ENCODE data around the gene ABL1.

The ABL1 gene

GRCh38 chr9:130897105-130897751 is 62.2 kb downstream of the ABL1 start:
- TF ChIP-seq, protein P1, sequence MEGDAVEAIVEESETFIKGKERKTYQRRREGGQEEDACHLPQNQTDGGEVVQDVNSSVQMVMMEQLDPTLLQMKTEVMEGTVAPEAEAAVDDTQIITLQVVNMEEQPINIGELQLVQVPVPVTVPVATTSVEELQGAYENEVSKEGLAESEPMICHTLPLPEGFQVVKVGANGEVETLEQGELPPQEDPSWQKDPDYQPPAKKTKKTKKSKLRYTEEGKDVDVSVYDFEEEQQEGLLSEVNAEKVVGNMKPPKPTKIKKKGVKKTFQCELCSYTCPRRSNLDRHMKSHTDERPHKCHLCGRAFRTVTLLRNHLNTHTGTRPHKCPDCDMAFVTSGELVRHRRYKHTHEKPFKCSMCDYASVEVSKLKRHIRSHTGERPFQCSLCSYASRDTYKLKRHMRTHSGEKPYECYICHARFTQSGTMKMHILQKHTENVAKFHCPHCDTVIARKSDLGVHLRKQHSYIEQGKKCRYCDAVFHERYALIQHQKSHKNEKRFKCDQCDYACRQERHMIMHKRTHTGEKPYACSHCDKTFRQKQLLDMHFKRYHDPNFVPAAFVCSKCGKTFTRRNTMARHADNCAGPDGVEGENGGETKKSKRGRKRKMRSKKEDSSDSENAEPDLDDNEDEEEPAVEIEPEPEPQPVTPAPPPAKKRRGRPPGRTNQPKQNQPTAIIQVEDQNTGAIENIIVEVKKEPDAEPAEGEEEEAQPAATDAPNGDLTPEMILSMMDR (IDR thresholded peaks at IDR 0.05; ENCODE audit: insufficient read depth, low read length, poor library complexity, severe bottlenecking): no peak
- DNase-seq (ENCODE audit: extremely low read depth, insufficient read length): no peak
- Histone ChIP-seq H3K36me3 (ENCODE audit: control insufficient read depth, insufficient read depth, low read length) (peaks cover 2% of the 10 kb centered on the region; the same call in 1 of the 2 replicates), H3K27me3 (replicated peaks; ENCODE audit: control insufficient read depth, insufficient read depth, low read length) (no peaks in the 10 kb centered on the region; the same call in 1 of the 2 replicates), H3K4me3 (replicated peaks; ENCODE audit: low read depth, low read length) (no peak overlapping the region)

- Histone ChIP-seq H3K27me3 (replicated peaks; ENCODE audit: control insufficient read depth, insufficient read depth, low read length) (no peaks in the 10 kb centered on the region; the same call in 1 of the 2 replicates), H3K36me3 (ENCODE audit: control insufficient read depth, insufficient read depth, low read length) (peaks cover 2% of the 10 kb centered on the region; the same call in 1 of the 2 replicates), H3K4me3 (replicated peaks; ENCODE audit: low read depth, low read length) (no peak overlapping the region)
- TF ChIP-seq, protein P1 (IDR thresholded peaks at IDR 0.05; ENCODE audit: insufficient read depth, low read length, poor library complexity, severe bottlenecking): no peak
- DNase-seq (ENCODE audit: extremely low read depth, insufficient read length): no peak
Observed at GRCh38 chr9:130897848-130898551, 62.9 kb downstream of the ABL1 start.

DNA sequence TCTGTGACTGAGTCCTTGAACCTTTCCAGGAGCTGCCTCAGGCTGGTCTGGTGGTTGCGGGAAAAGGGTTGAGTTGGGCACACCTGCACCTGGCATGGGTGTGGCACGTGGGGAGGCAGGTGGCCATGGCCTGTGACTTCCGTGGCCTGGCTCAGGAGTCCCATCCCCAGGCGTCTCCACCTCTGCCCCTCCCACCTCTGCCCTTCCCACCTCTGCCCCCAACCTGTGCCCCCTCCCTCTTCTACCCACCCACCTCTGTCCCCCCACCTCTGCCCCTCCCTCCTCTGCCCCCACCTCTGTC is 63.4 kb downstream of the ABL1 start:
- H3K27me3 ChIP-seq (replicated peaks; ENCODE audit: control insufficient read depth, insufficient read depth, low read length): no peaks in the 10 kb centered on the region; the same call in 1 of the 2 replicates

GRCh38 chr9:130899051-130899748 is 64.1 kb downstream of the ABL1 start:
- no peaks in the 10 kb centered on the region for H3K36me3 ChIP-seq (ENCODE audit: control insufficient read depth, insufficient read depth, low read length)
- TF ChIP-seq, protein P1 (IDR thresholded peaks at IDR 0.05; ENCODE audit: insufficient read depth, low read length, poor library complexity, severe bottlenecking): no peak
- H3K4me3 ChIP-seq (replicated peaks; ENCODE audit: low read depth, low read length): no peak overlapping the region
- no peaks in the 10 kb centered on the region; the same call in 1 of the 2 replicates for H3K27me3 ChIP-seq (replicated peaks; ENCODE audit: control insufficient read depth, insufficient read depth, low read length)
- DNase-seq (ENCODE audit: extremely low read depth, insufficient read length): no peak

More for the DNA sequence above, 63.4 kb downstream of the ABL1 start:
- Histone ChIP-seq H3K36me3 (ENCODE audit: control insufficient read depth, insufficient read depth, low read length) (peaks cover 2% of the 10 kb centered on the region; the same call in 1 of the 2 replicates), H3K4me3 (replicated peaks; ENCODE audit: low read depth, low read length) (no peak overlapping the region)
- DNase-seq (ENCODE audit: extremely low read depth, insufficient read length): no peak
- TF ChIP-seq, protein P1 (IDR thresholded peaks at IDR 0.05; ENCODE audit: insufficient read depth, low read length, poor library complexity, severe bottlenecking): no peak

- no peak overlapping the region for H3K4me3 ChIP-seq (replicated peaks; ENCODE audit: low read depth, low read length)
- no peaks in the 10 kb centered on the region; the same call in 1 of the 2 replicates for H3K27me3 ChIP-seq (replicated peaks; ENCODE audit: control insufficient read depth, insufficient read depth, low read length)
- DNase-seq (ENCODE audit: extremely low read depth, insufficient read length): no peak
- H3K36me3 ChIP-seq (ENCODE audit: control insufficient read depth, insufficient read depth, low read length): no peaks in the 10 kb centered on the region
- TF ChIP-seq, protein P1 (IDR thresholded peaks at IDR 0.05; ENCODE audit: insufficient read depth, low read length, poor library complexity, severe bottlenecking): no peak
Observed at GRCh38 chr9:130900701-130901497, 65.8 kb downstream of the ABL1 start.

Measured in GM06990 (cell line).